GM06990 (cell line): Measurements from ENCODE around the gene RBKS.

Experiments
- DNase-seq: peaks from one replicate; pipeline ENCODE4 v3.0.0-alpha.2; 2011; ENCODE audit not compliant: insufficient read length; ENCODE audit errors: extremely low read depth
- H3K27me3 ChIP-seq: replicated peaks from 2 replicates; pipeline ENCODE4 v1.6.0; 2011; ENCODE audit warnings: low read length; ENCODE audit not compliant: control insufficient read depth, insufficient read depth
- H3K36me3 ChIP-seq: 2 replicates; pipeline ENCODE4 v1.5.1; 2011; ENCODE audit warnings: low read length; ENCODE audit not compliant: control insufficient read depth, insufficient read depth
- H3K4me3 ChIP-seq: replicated peaks from 2 replicates; pipeline ENCODE4 v1.5.1; 2011; ENCODE audit warnings: low read depth, mild to moderate bottlenecking, control low read depth, low read length
- CTCF ChIP-seq: IDR thresholded peaks from 2 replicates; pipeline ENCODE4 v1.5.1; 2011; ENCODE audit warnings: low read length, control low read depth, mild to moderate bottlenecking, inconsistent platforms; ENCODE audit not compliant: insufficient read depth, poor library complexity, severe bottlenecking

The RBKS gene

DNA sequence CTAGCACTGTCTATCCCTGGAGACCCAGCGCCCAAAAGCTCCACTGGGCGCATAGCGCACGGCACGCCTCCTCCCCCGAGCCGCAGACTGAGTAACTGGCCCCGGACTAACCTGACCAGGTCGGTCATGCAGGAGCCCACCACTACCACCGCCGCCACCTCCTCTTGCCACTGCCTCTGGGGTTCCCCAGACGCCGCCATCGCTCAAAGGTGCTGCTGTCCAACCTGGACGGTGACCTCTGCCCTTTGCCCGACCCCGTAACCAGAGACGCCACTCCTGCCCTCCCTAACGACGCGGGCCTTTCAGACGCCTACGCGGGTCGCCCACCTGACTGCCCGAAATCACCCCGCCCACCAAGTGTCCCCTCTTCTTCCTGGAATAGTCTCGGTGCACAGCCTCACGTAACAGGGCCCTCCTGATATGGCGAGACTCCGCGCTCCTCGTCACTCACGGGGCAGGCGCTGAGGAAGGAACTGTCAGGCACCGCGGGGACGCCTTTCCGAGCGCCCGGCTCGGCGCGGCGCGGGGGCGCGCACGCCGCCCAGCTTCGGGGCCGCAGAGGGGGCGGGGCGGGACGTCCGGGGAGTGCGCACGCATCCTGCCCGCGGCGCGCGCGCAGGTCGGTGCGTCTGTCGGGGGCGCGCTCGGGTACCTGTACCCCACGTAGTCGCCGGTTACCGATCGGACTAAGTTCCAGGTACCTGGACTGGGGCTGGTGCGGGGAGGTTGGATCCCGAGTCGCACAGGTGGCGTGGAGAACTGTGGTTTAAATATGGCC is at the start of gene RBKS, which contains the start of gene BABAM2:
Gene RBKS, minus strand, starts transcription at position 242 of the 778 bp plus-strand sequence. Its CDS starts 42 bp downstream, at position 200.
Gene BABAM2, plus strand, starts transcription at position 584 of the 778 bp plus-strand sequence. CDS start 3,828 bp downstream, outside the sequence.
- DNase-seq, result peak; percentile 93
- no peak for TF ChIP-seq CTCF
- H3K36me3 ChIP-seq, result no peaks in the 10 kb centered on the region
- no peaks in the 10 kb centered on the region for H3K27me3 ChIP-seq
- H3K4me3 ChIP-seq, result peak within 1 kb of the TSS; percentile 80

DNA sequence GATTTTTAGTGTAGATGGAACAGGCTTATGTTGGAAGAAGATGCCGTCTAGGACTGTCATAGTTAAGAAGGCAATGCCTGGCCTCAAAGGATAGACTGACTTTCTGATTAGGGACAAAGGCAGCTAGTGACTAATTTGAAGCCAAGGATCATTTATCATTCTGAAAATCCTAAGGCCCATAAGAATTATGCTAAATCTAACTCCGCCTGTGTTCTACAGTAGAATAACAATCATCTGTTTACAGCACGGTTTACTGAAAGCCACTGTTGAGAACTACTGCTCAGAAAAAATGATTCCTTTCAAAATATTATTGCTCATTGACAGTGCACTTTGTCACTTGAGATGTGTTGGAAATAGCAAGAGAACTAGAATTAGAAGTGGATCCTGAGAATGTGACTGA is 44.8 kb upstream of the RBKS start:
- no peaks in the 10 kb centered on the region for H3K36me3 ChIP-seq
- no peak for DNase-seq
- no peak overlapping the region for H3K4me3 ChIP-seq
- no peak for TF ChIP-seq CTCF
- H3K27me3 ChIP-seq, result no peaks in the 10 kb centered on the region

DNA sequence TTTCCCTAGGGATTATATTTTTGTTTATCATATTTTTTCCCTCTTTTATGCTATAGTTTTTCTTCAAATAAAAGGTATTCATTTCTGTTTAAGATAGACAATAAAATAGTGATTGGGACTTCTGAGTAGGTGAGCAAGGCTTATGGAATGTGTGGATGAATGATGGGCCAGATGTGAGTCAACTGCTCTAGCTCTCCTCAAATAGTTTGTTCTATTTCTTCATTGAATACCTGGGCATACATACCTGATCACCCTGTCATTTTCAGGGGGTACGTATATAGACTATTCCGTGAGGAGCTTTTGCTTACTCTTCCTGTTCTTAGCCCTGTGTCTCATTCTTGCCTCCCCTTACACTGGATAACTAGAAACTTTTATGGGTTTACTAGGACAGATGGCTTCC is 42.2 kb upstream of the RBKS start:
- Histone ChIP-seq H3K4me3 (no peak overlapping the region), H3K36me3 (no peaks in the 10 kb centered on the region), H3K27me3 (no peaks in the 10 kb centered on the region)
- DNase-seq, result no peak
- TF ChIP-seq CTCF, result no peak

GRCh38 chr2:27931361-27931950 is 41.3 kb upstream of the RBKS start:
- no peaks in the 10 kb centered on the region for H3K27me3 ChIP-seq
- no peak overlapping the region for H3K4me3 ChIP-seq
- no peak for DNase-seq
- TF ChIP-seq CTCF, result no peak
- H3K36me3 ChIP-seq, result no peaks in the 10 kb centered on the region

- H3K36me3 ChIP-seq, result no peaks in the 10 kb centered on the region
- H3K27me3 ChIP-seq, result no peaks in the 10 kb centered on the region
- no peak overlapping the region for H3K4me3 ChIP-seq
- DNase-seq, result no peak
- TF ChIP-seq CTCF, result no peak
These were observed 39.8 kb upstream of the RBKS start for GRCh38 chr2:27929916-27930486.
